ENCODE measurements around the gene POGLUT2.

POGLUT2 gene

GRCh38 chr13:102761071-102761470 lies 37.7 kb downstream of the POGLUT2 start:
- no peak overlapping the region for H3K27ac ChIP-seq
- no peak for TF ChIP-seq CTCF (conservative IDR thresholded peaks at IDR 0.05)

- no peak overlapping the region for H3K27ac ChIP-seq
- TF ChIP-seq CTCF (conservative IDR thresholded peaks at IDR 0.05), result no peak
These were observed 39.9 kb downstream of the POGLUT2 start for GRCh38 chr13:102758842-102759241.

GRCh38 chr13:102757006-102757405 lies 41.8 kb downstream of the POGLUT2 start:
- no peak for TF ChIP-seq CTCF (conservative IDR thresholded peaks at IDR 0.05)
- H3K27ac ChIP-seq, result no peak overlapping the region

- no peak overlapping the region for H3K27ac ChIP-seq
- TF ChIP-seq CTCF (conservative IDR thresholded peaks at IDR 0.05), result no peak
These were observed 46.9 kb downstream of the POGLUT2 start for GRCh38 chr13:102751886-102752285.

GRCh38 chr13:102742506-102742905 lies 56.3 kb downstream of the POGLUT2 start:
- no peak for TF ChIP-seq CTCF (conservative IDR thresholded peaks at IDR 0.05)
- no peak overlapping the region for H3K27ac ChIP-seq

DNA sequence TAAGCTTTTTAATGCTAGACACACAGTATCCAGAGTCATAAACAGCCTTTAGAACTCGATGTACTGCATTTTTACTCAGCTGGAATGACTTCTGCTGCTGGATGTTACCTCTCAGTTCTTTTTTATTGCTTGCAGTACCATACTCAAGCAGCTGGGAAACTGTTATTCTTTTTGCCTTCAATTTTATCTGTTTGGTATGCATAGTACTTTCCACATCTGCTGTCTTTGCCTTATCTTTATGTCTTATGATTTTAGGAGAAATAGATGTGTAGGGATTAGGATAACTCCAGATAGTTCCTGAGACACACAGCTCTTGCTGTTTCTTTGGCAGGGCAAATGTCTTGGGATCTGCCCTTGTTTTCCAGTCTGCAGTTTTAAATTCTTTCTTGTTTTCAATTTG lies 56.7 kb downstream of the POGLUT2 start:
- no peak for TF ChIP-seq CTCF (conservative IDR thresholded peaks at IDR 0.05)

More for the DNA sequence above, 56.7 kb downstream of the POGLUT2 start:
- H3K27ac ChIP-seq, result no peak overlapping the region

Measured in VCaP (cell line).